Parathyroid adenoma (tissue), 2 donors: ENCODE results near the gene CYBA.

ENCODE experiments used
- H2AFZ ChIP-seq: fragments of 300-600 bp; sonication (generic); one replicate; pipeline ENCODE4 v1.7.0; 2017; ENCODE audit warnings: antibody characterized with exemption, mild to moderate bottlenecking
- H3K27ac ChIP-seq: fragments of 300-600 bp; sonication (generic); one replicate; pipeline ENCODE4 v1.7.0; 2017
- H3K27me3 ChIP-seq: fragments of 300-600 bp; sonication (generic); one replicate; pipeline ENCODE4 v1.7.0; 2017; ENCODE audit warnings: low read length; ENCODE audit not compliant: control insufficient read depth, insufficient read depth
- H3K36me3 ChIP-seq: fragments of 300-600 bp; sonication (generic); one replicate; pipeline ENCODE4 v1.7.0; 2017; ENCODE audit warnings: low read length; ENCODE audit not compliant: control insufficient read depth, insufficient read depth
- H3K4me1 ChIP-seq: fragments of 300-600 bp; sonication (generic); one replicate; pipeline ENCODE4 v1.7.0; 2017; ENCODE audit warnings: control low read depth
- H3K4me2 ChIP-seq: fragments of 300-600 bp; sonication (generic); one replicate; pipeline ENCODE4 v1.7.0; 2017; ENCODE audit warnings: low read length
- H3K4me3 ChIP-seq: fragments of 300-600 bp; sonication (generic); one replicate; pipeline ENCODE4 v1.7.0; 2017; ENCODE audit warnings: low read depth, low read length
- H3K79me2 ChIP-seq: fragments of 300-600 bp; sonication (generic); one replicate; pipeline ENCODE4 v1.7.0; 2017; ENCODE audit warnings: control low read depth
- H3K9ac ChIP-seq: fragments of 300-600 bp; sonication (generic); one replicate; pipeline ENCODE4 v1.7.0; 2017; ENCODE audit warnings: mild to moderate bottlenecking
- H3K9me3 ChIP-seq: fragments of 300-600 bp; sonication (generic); one replicate; pipeline ENCODE4 v1.7.0; 2017; ENCODE audit warnings: low read length; ENCODE audit not compliant: control insufficient read depth
- TF ChIP-seq, protein P1 (sequence below): fragments of 300-600 bp; sonication (generic); IDR thresholded peaks from one replicate; pipeline ENCODE4 v1.7.0; 2017; ENCODE audit warnings: antibody characterized with exemption, mild to moderate bottlenecking
- donor health status: primary hyperparathyroidism.

CYBA gene

DNA sequence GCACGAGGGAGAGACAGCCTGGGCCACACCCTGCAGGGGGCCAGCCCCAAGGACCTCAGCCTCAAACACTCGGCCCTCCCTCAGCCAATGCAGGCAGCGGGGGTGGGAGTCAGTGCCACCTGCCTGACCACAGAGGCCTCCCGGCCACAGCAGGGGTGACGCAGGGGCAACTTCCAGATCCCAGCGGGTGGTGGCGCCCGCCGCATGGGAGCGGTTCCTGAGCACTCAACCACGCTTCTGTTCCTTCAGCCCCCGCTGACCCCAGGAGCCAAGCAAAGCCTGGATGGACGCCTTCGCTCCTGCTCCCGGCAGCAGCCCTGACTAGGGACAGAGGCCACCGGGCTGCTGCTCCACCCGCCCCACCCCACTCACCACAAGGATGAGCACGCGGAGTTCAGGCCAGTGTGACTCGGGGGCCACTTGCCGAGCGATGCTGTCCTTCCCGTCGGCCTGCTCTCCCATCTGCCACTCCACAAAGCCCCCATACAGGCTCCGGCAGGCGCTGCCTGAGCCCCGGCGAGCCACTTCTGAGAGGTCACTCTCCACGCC lies 5.0 kb upstream of the CYBA start:
- no peak overlapping the region for H2AFZ ChIP-seq
- H3K79me2 ChIP-seq, result no peaks in the 10 kb centered on the region
- TF ChIP-seq, protein P1, sequence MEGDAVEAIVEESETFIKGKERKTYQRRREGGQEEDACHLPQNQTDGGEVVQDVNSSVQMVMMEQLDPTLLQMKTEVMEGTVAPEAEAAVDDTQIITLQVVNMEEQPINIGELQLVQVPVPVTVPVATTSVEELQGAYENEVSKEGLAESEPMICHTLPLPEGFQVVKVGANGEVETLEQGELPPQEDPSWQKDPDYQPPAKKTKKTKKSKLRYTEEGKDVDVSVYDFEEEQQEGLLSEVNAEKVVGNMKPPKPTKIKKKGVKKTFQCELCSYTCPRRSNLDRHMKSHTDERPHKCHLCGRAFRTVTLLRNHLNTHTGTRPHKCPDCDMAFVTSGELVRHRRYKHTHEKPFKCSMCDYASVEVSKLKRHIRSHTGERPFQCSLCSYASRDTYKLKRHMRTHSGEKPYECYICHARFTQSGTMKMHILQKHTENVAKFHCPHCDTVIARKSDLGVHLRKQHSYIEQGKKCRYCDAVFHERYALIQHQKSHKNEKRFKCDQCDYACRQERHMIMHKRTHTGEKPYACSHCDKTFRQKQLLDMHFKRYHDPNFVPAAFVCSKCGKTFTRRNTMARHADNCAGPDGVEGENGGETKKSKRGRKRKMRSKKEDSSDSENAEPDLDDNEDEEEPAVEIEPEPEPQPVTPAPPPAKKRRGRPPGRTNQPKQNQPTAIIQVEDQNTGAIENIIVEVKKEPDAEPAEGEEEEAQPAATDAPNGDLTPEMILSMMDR, result no peak
- H3K9ac ChIP-seq, result no peak overlapping the region
- H3K9me3 ChIP-seq, result no peaks in the 10 kb centered on the region
- no peak overlapping the region for H3K4me3 ChIP-seq
- no peak overlapping the region for H3K4me2 ChIP-seq
- no peaks in the 10 kb centered on the region for H3K36me3 ChIP-seq
- no peak overlapping the region for H3K27ac ChIP-seq
- no peaks in the 10 kb centered on the region for H3K27me3 ChIP-seq
- H3K4me1 ChIP-seq, result peaks cover 6% of the 10 kb centered on the region

DNA sequence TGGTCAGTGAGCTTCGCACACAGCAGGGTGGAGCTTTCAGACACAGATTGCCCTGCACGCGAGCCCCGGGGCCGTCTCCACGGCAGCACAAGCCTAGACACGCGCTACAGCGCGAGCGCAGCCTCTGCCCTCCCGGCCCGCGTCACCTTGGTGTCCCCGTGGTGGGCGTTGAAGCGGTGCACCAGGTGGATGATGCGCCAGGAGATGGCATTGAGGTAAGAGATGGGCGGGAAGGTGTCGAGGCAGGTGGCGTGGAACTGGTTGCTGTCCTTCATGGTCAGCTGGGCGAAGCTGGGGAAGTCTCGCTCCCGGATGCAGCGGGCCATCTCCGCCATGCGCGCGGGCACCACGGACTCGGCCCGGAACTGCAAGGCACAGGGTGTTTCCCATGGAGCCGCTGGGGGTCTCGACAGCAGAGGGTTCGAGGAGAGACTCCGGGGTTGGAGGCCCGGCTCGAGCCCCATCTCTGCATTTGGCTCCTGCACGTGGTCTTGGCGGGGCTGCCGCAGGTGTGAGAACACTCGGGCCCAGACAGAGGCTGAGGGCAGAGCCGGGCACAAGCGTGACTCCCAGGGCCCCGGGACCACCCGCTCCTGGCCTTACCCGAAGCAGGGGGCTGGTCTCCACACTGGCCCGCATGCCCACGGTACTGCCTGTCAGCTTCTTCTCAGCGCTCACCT lies 4.3 kb upstream of the CYBA start:
- no peaks in the 10 kb centered on the region for H3K36me3 ChIP-seq
- H3K9ac ChIP-seq, result no peak overlapping the region
- H3K27me3 ChIP-seq, result no peaks in the 10 kb centered on the region
- peaks cover 6% of the 10 kb centered on the region for H3K4me1 ChIP-seq
- H3K79me2 ChIP-seq, result no peaks in the 10 kb centered on the region
- no peak overlapping the region for H3K4me3 ChIP-seq
- H3K4me2 ChIP-seq, result no peak overlapping the region
- H3K9me3 ChIP-seq, result no peaks in the 10 kb centered on the region
- no peak overlapping the region for H3K27ac ChIP-seq
- no peak overlapping the region for H2AFZ ChIP-seq
- TF ChIP-seq, protein P1, result no peak

DNA sequence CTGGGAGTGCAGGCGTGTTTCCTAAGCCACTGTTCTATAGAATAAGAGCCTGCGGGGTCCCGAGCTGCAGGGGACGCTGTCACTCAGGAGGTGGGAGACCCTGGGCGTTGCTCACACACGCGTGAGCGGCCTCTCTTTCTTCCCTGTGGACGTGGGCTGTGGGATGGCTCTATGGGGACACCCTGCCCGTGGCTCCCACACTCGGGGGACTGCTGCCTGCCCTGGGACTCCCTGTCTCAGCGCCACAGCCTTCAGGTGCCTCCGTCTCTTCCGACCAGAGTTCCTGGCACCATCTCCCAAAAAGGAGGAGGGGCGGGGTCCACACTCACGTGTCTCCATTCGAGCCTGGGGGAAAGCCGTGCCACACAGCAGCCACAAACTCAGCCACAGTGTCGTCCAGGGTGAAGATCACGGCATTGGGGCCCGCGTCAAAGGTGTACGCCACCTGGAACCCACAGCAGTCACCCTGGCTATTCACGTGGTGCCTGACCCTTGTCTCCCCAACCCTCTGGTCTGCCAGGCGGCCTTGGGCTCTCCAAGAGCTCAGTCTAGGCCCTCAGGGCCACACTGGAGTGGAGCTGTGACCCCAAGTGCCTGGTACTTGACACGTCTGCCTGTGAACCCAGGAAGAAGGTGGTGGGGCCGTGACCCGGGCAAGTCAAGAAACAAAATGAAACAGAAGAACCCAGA lies 3.7 kb upstream of the CYBA start:
- Histone ChIP-seq H3K36me3 (no peaks in the 10 kb centered on the region), H3K4me1 (peaks cover 6% of the 10 kb centered on the region), H3K9ac (no peak overlapping the region), H3K27me3 (no peaks in the 10 kb centered on the region), H3K79me2 (no peaks in the 10 kb centered on the region), H3K27ac (no peak overlapping the region), H3K9me3 (no peaks in the 10 kb centered on the region), H3K4me2 (no peak overlapping the region), H3K4me3 (no peak overlapping the region), H2AFZ (no peak overlapping the region)
- TF ChIP-seq, protein P1, result no peak

DNA sequence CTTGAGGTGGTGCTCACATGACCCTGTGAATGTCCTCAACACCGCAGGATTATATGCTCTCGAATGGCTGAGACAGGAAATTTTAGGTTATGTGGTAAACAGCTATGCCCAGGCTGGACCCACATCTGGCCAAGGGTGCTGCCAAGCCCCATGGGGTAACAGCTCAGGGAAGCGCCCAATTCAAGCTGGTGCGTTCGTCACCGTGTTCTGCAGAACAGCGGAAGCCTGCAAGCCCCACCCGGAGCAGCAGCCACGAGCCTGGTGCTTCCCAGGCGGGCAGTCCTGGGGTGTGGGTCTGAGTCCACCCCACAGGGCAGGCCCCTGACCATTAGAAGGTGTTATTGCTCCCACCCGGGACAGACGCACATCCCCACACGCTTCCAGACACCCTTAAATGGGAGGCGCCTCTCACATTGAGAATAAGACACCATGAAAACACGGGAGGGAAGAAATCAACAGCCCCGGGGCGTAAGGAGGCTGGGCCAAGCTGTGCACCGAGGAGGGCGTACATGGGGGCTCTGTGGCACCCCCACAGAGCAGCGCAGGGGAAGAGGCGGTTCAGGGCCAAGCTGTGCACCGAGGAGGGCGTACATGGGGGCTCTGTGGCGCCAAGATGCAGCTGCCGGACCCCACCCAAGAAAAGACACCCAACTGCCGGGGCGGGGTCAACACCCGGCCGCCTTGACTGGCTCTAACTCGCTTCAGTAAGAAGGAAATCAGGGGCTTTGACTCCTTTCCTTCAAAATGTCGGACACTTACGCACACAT lies 2.9 kb upstream of the CYBA start:
- no peak overlapping the region for H3K4me3 ChIP-seq
- no peak overlapping the region for H3K27ac ChIP-seq
- no peak overlapping the region for H3K4me2 ChIP-seq
- no peaks in the 10 kb centered on the region for H3K36me3 ChIP-seq
- H3K9ac ChIP-seq, result no peak overlapping the region
- peaks cover 6% of the 10 kb centered on the region for H3K4me1 ChIP-seq
- H3K79me2 ChIP-seq, result no peaks in the 10 kb centered on the region
- no peaks in the 10 kb centered on the region for H3K9me3 ChIP-seq
- TF ChIP-seq, protein P1, result no peak
- no peak overlapping the region for H2AFZ ChIP-seq
- H3K27me3 ChIP-seq, result no peaks in the 10 kb centered on the region
